HepG2 (cell line): Measurements from ENCODE around the gene CHRD. TPM values are rescaled to one million over a fixed set of nuclear protein-coding genes. Genes with fewer than 3 reads are reported as not detected.

Experiments used
- ATAC-seq: fragments of 200-7000 bp; cut with Tn5 transposase; 3 replicates; pipeline ENCODE4 v1.9.1; 2020; ENCODE audit warnings: mild to moderate bottlenecking, moderate library complexity
- BruUV-seq: library from RNA; stranded (reverse); fragments of 400-500 nt; replicated peaks from 2 replicates; lab custom pipeline; 2021; lab: Mats Ljungman, UMichigan
- CTCF ChIA-PET: fragments of 300-600 bp; formaldehyde crosslinking; extraction: SDS; loops from one replicate; lab custom pipeline; 2021; ENCODE audit warnings: low total read pairs, inconsistent platforms, low intra/inter-chr PET ratio; lab: Yijun Ruan, JAX
- POLR2A ChIA-PET: fragments of 350-600 bp; sonication (Branson Sonifier 250); formaldehyde crosslinking; loops from one replicate; lab custom pipeline; 2020; ENCODE audit warnings: antibody characterized with exemption, inconsistent platforms; lab: Yijun Ruan, JAX
- DNase-seq: peaks from one replicate; pipeline ENCODE4 v3.0.0-alpha.2; 2015; ENCODE audit warnings: low spot score
- FAIRE-seq: peaks from 3 replicates; lab custom pipeline; 2011; peaks lifted over from hg19 to GRCh38; lab: Jason Lieb, UNC
- H2AFZ ChIP-seq: one replicate; pipeline ENCODE4 v1.6.1; 2011; ENCODE audit warnings: low read length, inconsistent platforms
- H3K27ac ChIP-seq: fragments of 300-600 bp; 3 replicates; pipeline ENCODE4 v1.8.0; 2011; ENCODE audit warnings: mixed run types, mild to moderate bottlenecking, mixed read lengths, low read length, inconsistent platforms; ENCODE audit not compliant: insufficient read depth; ENCODE audit errors: extremely low read length
- H3K27me3 ChIP-seq, 2 experiments: fragments of 200-600 bp in 1 of 2; 2 replicates in 1 of 2; 3 replicates in 1 of 2; pipeline versions ENCODE4 v1.6.0 to v1.8.0; 2011; ENCODE audit warnings: low read length in 2 of 2, mild to moderate bottlenecking in 2 of 2, moderate library complexity in 2 of 2, inconsistent platforms in 1 of 2; ENCODE audit not compliant: insufficient read depth in 2 of 2, control insufficient read depth in 1 of 2
- H3K36me3 ChIP-seq, 2 experiments: fragments of 200-600 bp in 1 of 2; replicated peaks in 1 of 2; 2 replicates in 1 of 2; 3 replicates in 1 of 2; pipeline versions ENCODE4 v1.5.1 to v1.8.0; 2011; ENCODE audit warnings: low read length in 2 of 2, inconsistent platforms in 1 of 2; ENCODE audit not compliant: insufficient read depth in 2 of 2, control insufficient read depth in 1 of 2
- H3K4me1 ChIP-seq: 2 replicates; pipeline ENCODE4 v1.5.1; 2012; ENCODE audit warnings: low read length, inconsistent platforms; ENCODE audit not compliant: insufficient read depth
- H3K4me2 ChIP-seq: 2 replicates; pipeline ENCODE4 v1.6.0; 2011; ENCODE audit warnings: low read depth, low read length, inconsistent platforms
- H3K4me3 ChIP-seq, 3 experiments: fragments of 200-600 bp in 1 of 3; sonication (generic), shearing (Covaris generic) in 1 of 3; replicated peaks in 1 of 3; 2 replicates each; pipeline ENCODE4 v1.5.1; 2011 to 2016; ENCODE audit warnings: low read length in 3 of 3, inconsistent platforms in 2 of 3, low read depth in 2 of 3, mild to moderate bottlenecking in 2 of 3, control low read depth in 1 of 3, mixed read lengths in 1 of 3; ENCODE audit not compliant: insufficient read depth in 1 of 3
- H3K79me2 ChIP-seq: one replicate; pipeline ENCODE4 v1.6.1; 2011; ENCODE audit warnings: low read length, inconsistent platforms; ENCODE audit not compliant: insufficient read depth
- H3K9ac ChIP-seq: 2 replicates; pipeline ENCODE4 v1.6.0; 2011; ENCODE audit warnings: mild to moderate bottlenecking, low read depth, low read length, inconsistent platforms; ENCODE audit not compliant: insufficient read depth
- H3K9me3 ChIP-seq: 2 replicates; pipeline ENCODE4 v1.5.1; 2012; ENCODE audit warnings: mild to moderate bottlenecking, low read length
- H4K20me1 ChIP-seq: 2 replicates; pipeline ENCODE4 v1.6.0; 2011; ENCODE audit warnings: inconsistent platforms, mild to moderate bottlenecking, low read length, moderate library complexity; ENCODE audit not compliant: insufficient read depth
- ADNP ChIP-seq: sonication (generic); formaldehyde crosslinking; IDR thresholded peaks from 2 replicates; pipeline ENCODE4 v1.4.0; 2020; ENCODE audit warnings: missing genetic modification reagents
- AGO2 ChIP-seq: fragments of 200-400 bp; formaldehyde crosslinking; optimal IDR thresholded peaks from 2 replicates; pipeline ENCODE3; 2017; ENCODE audit warnings: mild to moderate bottlenecking, low read depth, low read length, moderate library complexity
- AKNA ChIP-seq: sonication (generic); formaldehyde crosslinking; IDR thresholded peaks from 2 replicates; pipeline ENCODE4 v1.4.0; 2020; ENCODE audit warnings: missing genetic modification reagents, borderline replicate concordance
- MNT ChIP-seq: fragments of 450-650 bp; IDR thresholded peaks from 2 replicates; pipeline ENCODE4 v1.6.1; 2016
- NR2F6 ChIP-seq, 2 experiments: IDR thresholded peaks; 2 replicates each; pipeline ENCODE4 v1.6.1; 2016; ENCODE audit warnings: antibody characterized with exemption in 1 of 2, mild to moderate bottlenecking in 1 of 2
- PHB2 ChIP-seq: fragments of 450-650 bp; IDR thresholded peaks from 2 replicates; pipeline ENCODE4 v1.6.1; 2018; ENCODE audit not compliant: partially characterized antibody
- ZNF329 ChIP-seq: sonication (generic); formaldehyde crosslinking; IDR thresholded peaks from 2 replicates; pipeline ENCODE4 v1.9.0; 2021; ENCODE audit warnings: low read depth, mild to moderate bottlenecking, missing genetic modification reagents
- ZNF784 ChIP-seq: sonication (generic); formaldehyde crosslinking; IDR thresholded peaks from 2 replicates; pipeline ENCODE4 v1.5.1; 2020; ENCODE audit warnings: missing genetic modification reagents, mild to moderate bottlenecking, borderline replicate concordance
- WGBS: methylation state at CpG from one replicate; pipeline ENCODE4 v1.1.6; 2017; ENCODE audit warnings: low lambda C conversion rate; 5-methylcytosine and 5-hydroxymethylcytosine counted together
- in situ Hi-C: cut with HindIII; loops from 2 replicates; pipeline ENCODE4 v1.10.0; 2017; ENCODE audit warnings: low pct_unique_long_range_greater_than_20kb; ENCODE audit not compliant: extremely low pct_ligation_motif_present
- intact Hi-C: fragments of 100-400 bp; cut with micrococcal nuclease; formaldehyde crosslinking; loops from one replicate; pipeline ENCODE4 v1.10.0; 2022; ENCODE audit not compliant: unreplicated experiment
- polyA plus RNA-seq, 8 experiments: library from polyadenylated mRNA; depleted of rRNA in 3 of 8; stranded (reverse) in 7 of 8; unstranded in 1 of 8; fragments of >200 nt; fragmentation: Illumina TruSeq in 4 of 8; extraction: Trizol in 4 of 8; gene quantifications; 2 replicates each; pipeline versions ENCODE4 v1.2.1 to v1.2.3, GENCODE V29; 2011 to 2016; ENCODE audit warnings: low read depth in 4 of 8, missing spikeins in 1 of 8, mixed read lengths in 1 of 8; ENCODE audit not compliant: insufficient read depth in 1 of 8
- total RNA-seq, 5 experiments: library from RNA; depleted of rRNA; stranded (reverse); fragments of >200 nt; fragmentation: Illumina TruSeq; extraction: Trizol; gene quantifications; 2 replicates each; pipeline ENCODE4 v1.2.3, GENCODE V29; 2016; ENCODE audit warnings: low read depth in 1 of 5

The CHRD gene
- total and polyA plus RNA-seq, 2 of the 13 experiments (the other 11 are each of a cell fraction or from before 2014, with no cell fraction given) = 22.2 to 35.2 TPM

GRCh38 chr3:184338511-184338945 lies 41.3 kb upstream of the CHRD start:
- CTCF ChIA-PET = no interaction called here
- in situ Hi-C loops = no loop called here
- Histone ChIP-seq H2AFZ (no peak overlapping the region), H3K4me3 (no peak overlapping the region), H4K20me1 (peaks cover 19% of the 10 kb centered on the region; the same call in 1 of the 2 replicates), H3K9me3 (no peaks in the 10 kb centered on the region), H3K79me2 (peaks cover 14% of the 10 kb centered on the region), H3K27ac (no peak overlapping the region), H3K4me1 (peaks cover 18% of the 10 kb centered on the region), H3K36me3 (peaks cover 12 to 26% of the 10 kb centered on the region in 2 experiments; a peak in 4 of 5 replicates), H3K9ac (no peak overlapping the region), H3K27me3 (no peaks in the 10 kb centered on the region; a peak in 1 of 5 replicates), H3K4me2 (no peak overlapping the region)
- no peak for TF ChIP-seq NR2F6 (IDR thresholded peaks at IDR 0.05)
- TF ChIP-seq NR2F6 (CRISPR knock-in tag; IDR thresholded peaks at IDR 0.05) = no peak
- TF ChIP-seq PHB2 = no peak
- peak; percentile 51 for TF ChIP-seq AGO2
- 94% methylated on average over 30 of the region's 37 CpGs for WGBS
- no peak for ATAC-seq
- no peak for FAIRE-seq
- POLR2A ChIA-PET = interaction anchor here (1.5 kb wide), 1 partner anchor 24 kb away, joined by 3 read pairs; no protein-coding TSS in a partner anchor
- intact Hi-C loops = no loop called here
- DNase-seq = no peak
- no TSS peak for BruUV-seq

- 90% methylated on average over 8 of the region's 8 CpGs for WGBS
- ChIA-PET CTCF (no interaction called here), POLR2A (interaction anchor here (1.5 kb wide), 1 partner anchor 23 kb away, joined by 3 read pairs; no protein-coding TSS in a partner anchor)
- TF ChIP-seq ZNF329 (CRISPR knock-in tag) (no peak), MNT (no peak), ZNF784 (CRISPR knock-in tag) (no peak), AKNA (no peak), ADNP (CRISPR knock-in tag) (no peak)
- ATAC-seq (no peak), DNase-seq (no peak), FAIRE-seq (no peak)
- H3K79me2 ChIP-seq = peaks cover 14% of the 10 kb centered on the region
- H4K20me1 ChIP-seq = peaks cover 15% of the 10 kb centered on the region; the same call in 1 of the 2 replicates
- H2AFZ ChIP-seq = no peak overlapping the region
- peaks cover 8 to 22% of the 10 kb centered on the region in 2 experiments; a peak in 4 of 5 replicates for H3K36me3 ChIP-seq
- BruUV-seq = no TSS peak
- H3K27ac ChIP-seq = no peak overlapping the region
- in situ Hi-C loops = no loop called here
- no peaks in the 10 kb centered on the region; a peak in 1 of 5 replicates for H3K27me3 ChIP-seq
- H3K9ac ChIP-seq = no peak overlapping the region
- intact Hi-C loops = no loop called here
- no peak overlapping the region for H3K4me2 ChIP-seq
- no peak overlapping the region for H3K4me3 ChIP-seq
- peaks cover 18% of the 10 kb centered on the region for H3K4me1 ChIP-seq
- no peaks in the 10 kb centered on the region for H3K9me3 ChIP-seq
These were observed 40.9 kb upstream of the CHRD start for GRCh38 chr3:184339001-184339400.
